Endothelial cell of umbilical vein (primary cell): ENCODE measurements around the gene SNAP25. TPM values are rescaled to one million over a fixed set of nuclear protein-coding genes. Genes with fewer than 3 reads are reported as not detected.

Source experiments
- BruUV-seq: library from RNA; stranded (reverse); fragments of 400-500 nt; replicated peaks from 2 replicates; lab custom pipeline; 2021; lab: Mats Ljungman, UMichigan
- CTCF ChIA-PET: fragments of 300-600, 350-600 bp; sonication (Branson Sonifier 250); formaldehyde crosslinking; loops from one replicate; lab custom pipeline; 2021; ENCODE audit warnings: antibody characterized with exemption, inconsistent platforms; lab: Charles Lee
- POLR2A ChIA-PET: fragments of 300-600, 350-600 bp; sonication (Branson Sonifier 250); formaldehyde crosslinking; loops from one replicate; lab custom pipeline; 2021; ENCODE audit warnings: antibody characterized with exemption, inconsistent platforms; lab: Charles Lee
- DNase-seq: peaks from one replicate; pipeline ENCODE4 v3.0.0-alpha.2; 2011; ENCODE audit warnings: low read depth, low spot score
- FAIRE-seq: peaks from 2 replicates; lab custom pipeline; 2011; peaks lifted over from hg19 to GRCh38; lab: Jason Lieb, UNC
- H2AFZ ChIP-seq: 2 replicates; pipeline ENCODE4 v1.6.0; 2012; ENCODE audit warnings: low read depth, low read length, control low read depth, inconsistent platforms
- H3K27ac ChIP-seq: 2 replicates; pipeline ENCODE4 v1.5.1; 2011; ENCODE audit warnings: low read depth, mild to moderate bottlenecking, control low read depth, low read length, moderate library complexity; ENCODE audit not compliant: insufficient read depth
- H3K27me3 ChIP-seq, 2 experiments: 2 replicates each; pipeline versions ENCODE4 v1.6.0 to v1.6.1; 2011; ENCODE audit warnings: low read length in 2 of 2, mixed read lengths in 1 of 2; ENCODE audit not compliant: control insufficient read depth in 2 of 2, insufficient read depth in 2 of 2
- H3K36me3 ChIP-seq, 2 experiments: 2 replicates in 1 of 2; 3 replicates in 1 of 2; pipeline ENCODE4 v1.5.1; 2011; ENCODE audit warnings: low read length in 2 of 2, mild to moderate bottlenecking in 1 of 2, moderate library complexity in 1 of 2; ENCODE audit not compliant: control insufficient read depth in 2 of 2, insufficient read depth in 2 of 2; ENCODE audit errors: extremely low read depth in 1 of 2
- H3K4me1 ChIP-seq: 3 replicates; pipeline ENCODE4 v1.5.1; 2011; ENCODE audit warnings: mild to moderate bottlenecking, low read length; ENCODE audit not compliant: control insufficient read depth, insufficient read depth; ENCODE audit errors: extremely low read depth
- H3K4me2 ChIP-seq: 2 replicates; pipeline ENCODE4 v1.6.1; 2011; ENCODE audit warnings: low read length, control low read depth, mixed read lengths; ENCODE audit not compliant: insufficient read depth
- H3K4me3 ChIP-seq, 3 experiments: fragments of 200-600 bp in 1 of 3; sonication (generic), shearing (Covaris generic) in 1 of 3; replicated peaks in 1 of 3; 2 replicates each; pipeline ENCODE4 v1.5.1; 2011 to 2016; ENCODE audit warnings: control low read depth in 3 of 3, low read length in 3 of 3, mild to moderate bottlenecking in 2 of 3, inconsistent platforms in 1 of 3, low read depth in 1 of 3, moderate library complexity in 1 of 3; ENCODE audit not compliant: insufficient read depth in 1 of 3
- H3K79me2 ChIP-seq: 2 replicates; pipeline ENCODE4 v1.6.0; 2012; ENCODE audit warnings: low read length, inconsistent platforms; ENCODE audit not compliant: control insufficient read depth, insufficient read depth
- H3K9ac ChIP-seq: replicated peaks from 2 replicates; pipeline ENCODE3; 2011; ENCODE audit warnings: low read length, control low read depth; ENCODE audit not compliant: insufficient read depth; ENCODE audit errors: extremely low read depth
- H3K9me1 ChIP-seq: replicated peaks from 3 replicates; pipeline ENCODE4 v1.6.0; 2011; ENCODE audit warnings: mild to moderate bottlenecking, low read length; ENCODE audit not compliant: control insufficient read depth, insufficient read depth; ENCODE audit errors: extremely low read depth
- H3K9me3 ChIP-seq: replicated peaks from 2 replicates; pipeline ENCODE4 v1.5.1; 2012; ENCODE audit warnings: low read length, inconsistent platforms; ENCODE audit not compliant: control insufficient read depth, insufficient read depth
- H4K20me1 ChIP-seq: replicated peaks from 2 replicates; pipeline ENCODE3; 2011; ENCODE audit warnings: mild to moderate bottlenecking, low read length; ENCODE audit not compliant: control insufficient read depth, insufficient read depth; ENCODE audit errors: extremely low read depth
- EZH2 ChIP-seq: IDR thresholded peaks from 2 replicates; pipeline ENCODE4 v1.6.1; 2012; ENCODE audit warnings: borderline replicate concordance, low read depth, mild to moderate bottlenecking, moderate library complexity, low read length, inconsistent platforms; ENCODE audit not compliant: severe bottlenecking
- FOS ChIP-seq: IDR thresholded peaks from 2 replicates; pipeline ENCODE4 v1.6.1; 2011; ENCODE audit warnings: mild to moderate bottlenecking, low read length, moderate library complexity, borderline replicate concordance; ENCODE audit not compliant: insufficient read depth
- GATA2 ChIP-seq: IDR thresholded peaks from 2 replicates; pipeline ENCODE4 v1.7.0; 2011; ENCODE audit warnings: low read depth, mild to moderate bottlenecking, moderate library complexity, mixed read lengths, low read length; ENCODE audit not compliant: insufficient read length, insufficient read depth
- JUN ChIP-seq: IDR thresholded peaks from 2 replicates; pipeline ENCODE4 v1.6.1; 2011; ENCODE audit warnings: borderline replicate concordance, low read depth; ENCODE audit not compliant: insufficient read length, insufficient read depth
- MYC ChIP-seq: IDR thresholded peaks from one replicate; pipeline ENCODE4 v1.6.1; 2011; ENCODE audit warnings: mild to moderate bottlenecking, low read depth, low read length
- POLR2A ChIP-seq: IDR thresholded peaks from 2 replicates; pipeline ENCODE4 v1.6.1; 2012; ENCODE audit warnings: low read depth, mild to moderate bottlenecking, control low read depth, low read length
- POLR2AphosphoS5 ChIP-seq: IDR thresholded peaks from 2 replicates; pipeline ENCODE4 v1.6.1; 2012; ENCODE audit warnings: low read depth, mild to moderate bottlenecking, control low read depth, low read length, moderate library complexity; ENCODE audit not compliant: insufficient read depth
- dilution Hi-C: fragments of 300-500 bp; cut with MboI; formaldehyde crosslinking; loops from one replicate; pipeline ENCODE4 v1.15.0; 2019; ENCODE audit warnings: low sequenced_read_pairs; ENCODE audit not compliant: extremely low pct_ligation_motif_present
- intact Hi-C: fragments of 100-400 bp; cut with micrococcal nuclease; formaldehyde crosslinking; loops from one replicate; pipeline ENCODE4 v1.10.0; 2022
- polyA plus RNA-seq, 4 experiments: library from polyadenylated mRNA; depleted of rRNA in 3 of 4; stranded (reverse) in 3 of 4; unstranded in 1 of 4; fragments of >200 nt; gene quantifications; 2 replicates each; pipeline versions ENCODE4 v1.2.1 to v1.2.3, GENCODE V29; 2011 to 2012; ENCODE audit warnings: missing spikeins in 1 of 4
- total RNA-seq: library from RNA; stranded (reverse); gene quantifications from 2 replicates; pipeline ENCODE4 v1.2.3, GENCODE V29; 2021
- TF ChIP-seq, protein P1 (sequence below): IDR thresholded peaks from 2 replicates; pipeline ENCODE4 v1.6.1; 2011; ENCODE audit not compliant: insufficient read depth, insufficient read length
- TF ChIP-seq, protein P2 (sequence below), 2 donors: IDR thresholded peaks; 1 replicate in 1 of 2; 2 replicates in 1 of 2; pipeline ENCODE4 v1.5.1; 2011; ENCODE audit warnings: low read length in 2 of 2, mild to moderate bottlenecking in 2 of 2, moderate library complexity in 2 of 2, control low read depth in 1 of 2, inconsistent platforms in 1 of 2, low read depth in 1 of 2; ENCODE audit not compliant: insufficient read depth in 1 of 2; ENCODE audit errors: extremely low read depth in 1 of 2

The SNAP25 gene
- total and polyA plus RNA-seq, 2 donors (not counting 3 experiments of a cell fraction or from before 2014, with no cell fraction given) = 3.9 to 4.4 TPM

DNA sequence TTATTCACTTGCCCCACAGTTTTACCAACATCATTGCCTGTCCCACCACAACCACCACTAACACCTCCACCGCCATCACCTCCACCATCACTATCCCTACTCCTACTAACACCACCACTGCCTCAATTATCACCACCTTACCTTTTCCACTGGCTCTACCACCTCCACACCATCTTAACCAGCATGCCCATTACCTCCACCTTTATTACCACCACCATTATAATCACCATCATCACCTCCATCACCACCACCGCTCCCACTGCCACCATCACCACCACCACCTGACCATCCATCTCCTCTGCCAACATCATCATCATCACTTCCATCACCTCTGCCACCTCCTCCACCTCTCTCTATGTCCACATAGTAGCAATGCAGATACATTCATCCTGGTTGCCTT lies 90.0 kb downstream of the SNAP25 start:
- peak overlapping the region; percentile 53 for H3K9ac ChIP-seq
- POLR2A ChIA-PET = no interaction called here
- DNase-seq (no peak), FAIRE-seq (no peak)
- peak overlapping the region; percentile 61 for H3K27ac ChIP-seq
- no peak overlapping the region for H3K4me2 ChIP-seq
- intact Hi-C loops = loop anchor here (5.0 kb wide), 2 partner anchors 234 to 364 kb away; partner anchors contain the start of gene JAG1
- TF ChIP-seq, protein P1, sequence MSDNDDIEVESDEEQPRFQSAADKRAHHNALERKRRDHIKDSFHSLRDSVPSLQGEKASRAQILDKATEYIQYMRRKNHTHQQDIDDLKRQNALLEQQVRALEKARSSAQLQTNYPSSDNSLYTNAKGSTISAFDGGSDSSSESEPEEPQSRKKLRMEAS = no peak
- TF ChIP-seq, protein P2, sequence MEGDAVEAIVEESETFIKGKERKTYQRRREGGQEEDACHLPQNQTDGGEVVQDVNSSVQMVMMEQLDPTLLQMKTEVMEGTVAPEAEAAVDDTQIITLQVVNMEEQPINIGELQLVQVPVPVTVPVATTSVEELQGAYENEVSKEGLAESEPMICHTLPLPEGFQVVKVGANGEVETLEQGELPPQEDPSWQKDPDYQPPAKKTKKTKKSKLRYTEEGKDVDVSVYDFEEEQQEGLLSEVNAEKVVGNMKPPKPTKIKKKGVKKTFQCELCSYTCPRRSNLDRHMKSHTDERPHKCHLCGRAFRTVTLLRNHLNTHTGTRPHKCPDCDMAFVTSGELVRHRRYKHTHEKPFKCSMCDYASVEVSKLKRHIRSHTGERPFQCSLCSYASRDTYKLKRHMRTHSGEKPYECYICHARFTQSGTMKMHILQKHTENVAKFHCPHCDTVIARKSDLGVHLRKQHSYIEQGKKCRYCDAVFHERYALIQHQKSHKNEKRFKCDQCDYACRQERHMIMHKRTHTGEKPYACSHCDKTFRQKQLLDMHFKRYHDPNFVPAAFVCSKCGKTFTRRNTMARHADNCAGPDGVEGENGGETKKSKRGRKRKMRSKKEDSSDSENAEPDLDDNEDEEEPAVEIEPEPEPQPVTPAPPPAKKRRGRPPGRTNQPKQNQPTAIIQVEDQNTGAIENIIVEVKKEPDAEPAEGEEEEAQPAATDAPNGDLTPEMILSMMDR (IDR thresholded peaks at IDR 0.05; ENCODE audit: extremely low read depth in 1 of 2, insufficient read depth in 1 of 2, low read depth in 1 of 2, low read length in 2 of 2) = no peak
- no peak for TF ChIP-seq MYC
- TF ChIP-seq EZH2 = no peak
- no peak for TF ChIP-seq FOS
- TF ChIP-seq GATA2 = no peak
- no peak for TF ChIP-seq POLR2AphosphoS5
- TF ChIP-seq JUN = no peak
- TF ChIP-seq POLR2A = no peak
- no TSS peak for BruUV-seq
- CTCF ChIA-PET = no interaction called here
- no peaks in the 10 kb centered on the region for H3K9me3 ChIP-seq
- no peak overlapping the region for H3K4me3 ChIP-seq
- H3K27me3 ChIP-seq = no peaks in the 10 kb centered on the region
- H3K9me1 ChIP-seq = no peaks in the 10 kb centered on the region
- dilution Hi-C loops = no loop called here
- H3K79me2 ChIP-seq = no peaks in the 10 kb centered on the region
- H4K20me1 ChIP-seq = no peaks in the 10 kb centered on the region
- H3K4me1 ChIP-seq = peaks cover 38% of the 10 kb centered on the region
- no peak overlapping the region for H2AFZ ChIP-seq
- no peaks in the 10 kb centered on the region for H3K36me3 ChIP-seq
